Stimulated activated CD8-positive, alpha-beta memory T cell treated with anti-CD3 and anti-CD28 coated beads, Interleukin-7, amount 100 ng/mL, for 4 hours (primary cell): ENCODE results near the gene NEB.
"Not testable (repeated sequence)": the region's sequence is repeated elsewhere in the genome, so short reads cannot be mapped to it uniquely, and the experiment has no call there.

Experiments used
- DNase-seq, 2 donors: peaks; one replicate each; pipeline ENCODE4 v3.0.0-alpha.2; 2020; ENCODE audit warnings: low read depth in 2 of 2

Gene NEB

DNA sequence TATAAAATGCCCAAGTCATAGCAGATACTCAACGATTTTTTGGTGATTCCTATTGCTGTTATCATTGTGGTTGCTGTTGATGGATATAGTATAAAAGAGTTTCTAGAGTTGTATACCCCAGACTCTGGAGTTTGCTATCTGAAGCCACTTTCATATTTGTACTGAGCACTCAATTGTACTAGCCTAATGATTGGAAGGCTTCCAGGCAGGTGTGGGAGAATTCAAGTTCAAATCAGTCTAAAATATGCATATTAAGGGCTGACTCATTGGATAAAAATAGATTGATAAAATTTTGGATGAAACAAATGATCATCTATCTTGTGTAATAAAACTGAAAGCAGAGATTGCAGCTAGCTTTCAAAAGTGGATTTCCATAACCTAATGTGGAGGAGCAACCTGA lies 122.9 kb downstream of the NEB start:
- no peak for DNase-seq

DNA sequence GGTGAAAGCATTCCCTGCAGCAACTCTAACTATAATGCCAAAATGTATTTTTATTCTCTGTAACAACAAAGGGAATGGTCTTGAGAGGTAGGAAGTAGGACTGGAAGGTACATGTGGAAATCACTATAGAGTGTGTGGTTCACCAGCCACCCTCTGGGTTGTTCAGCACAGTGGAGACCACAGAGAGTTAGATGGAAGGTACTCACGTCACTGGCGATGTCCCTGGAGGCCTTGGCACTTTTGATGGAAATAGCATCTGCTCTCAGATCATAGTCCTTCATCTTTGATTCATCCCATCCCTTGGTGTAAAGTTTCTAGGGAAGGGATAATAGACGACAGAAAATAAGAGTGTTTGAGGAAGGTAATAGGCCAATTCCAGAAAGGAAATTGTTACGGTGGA lies 124.0 kb downstream of the NEB start:
- no peak for DNase-seq

DNA sequence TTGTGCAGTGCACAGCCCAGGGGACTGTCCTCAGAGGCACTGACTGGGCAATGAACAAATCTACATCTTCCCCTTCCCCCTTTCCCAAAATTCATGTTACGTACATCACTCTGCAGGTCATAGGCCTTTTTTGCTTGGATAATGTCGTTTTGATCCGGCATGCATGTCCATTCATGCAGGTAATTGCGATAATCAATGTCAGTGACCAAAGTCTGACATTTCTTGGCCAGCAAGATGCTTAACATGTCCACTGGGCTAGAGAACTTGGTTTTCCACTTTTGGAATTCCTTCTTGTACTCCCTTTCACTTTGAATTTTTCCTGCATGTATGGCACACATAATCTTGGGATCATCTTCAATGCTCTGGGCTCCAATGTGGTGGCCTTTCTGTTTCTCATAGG lies 124.6 kb downstream of the NEB start:
- DNase-seq: no peak

DNA sequence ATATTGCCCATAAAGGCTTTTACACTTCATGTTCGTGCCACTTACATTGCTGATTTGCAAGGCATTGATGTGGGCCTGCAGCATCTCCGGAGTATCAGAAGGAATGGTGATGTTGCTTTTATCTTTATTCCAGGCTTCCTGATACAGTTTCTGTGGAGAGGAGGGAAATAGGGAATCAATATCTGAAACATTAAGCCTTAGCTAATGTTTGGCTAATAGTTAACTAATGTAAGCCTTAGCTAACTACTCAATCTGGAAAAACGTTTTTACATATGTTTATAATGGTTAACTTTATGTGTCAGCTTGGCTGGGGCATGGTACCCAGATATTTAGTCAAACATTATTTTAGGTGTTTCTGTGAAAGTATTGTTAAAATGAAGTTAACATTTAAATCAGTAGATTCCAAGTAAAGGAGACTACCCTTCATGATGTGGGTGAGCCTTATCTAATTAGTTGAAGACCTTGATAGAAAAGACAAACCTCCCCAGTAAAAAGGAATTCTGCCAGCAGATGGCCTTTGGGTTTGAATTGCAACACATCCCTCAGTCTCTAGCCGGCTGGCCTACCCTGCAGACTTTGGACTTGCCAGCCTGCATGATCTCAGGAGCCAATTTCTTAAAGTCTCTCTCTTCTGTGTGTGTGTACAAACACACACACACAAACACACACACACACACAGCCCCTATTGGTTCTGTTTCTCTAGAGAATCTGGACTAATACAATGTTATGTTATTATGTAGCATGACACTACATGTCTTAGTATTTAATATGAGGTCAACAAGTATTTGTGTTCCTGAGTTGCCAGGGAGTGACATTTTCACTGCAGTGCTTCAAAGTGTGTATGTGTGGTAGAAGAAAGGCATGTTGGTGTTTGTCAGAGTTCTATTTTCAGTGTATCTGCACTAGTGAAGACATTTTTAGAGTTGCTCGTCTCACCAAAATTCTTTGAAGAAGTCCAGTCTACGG lies 126.5 kb downstream of the NEB start:
- DNase-seq: not testable (repeated sequence)

DNA sequence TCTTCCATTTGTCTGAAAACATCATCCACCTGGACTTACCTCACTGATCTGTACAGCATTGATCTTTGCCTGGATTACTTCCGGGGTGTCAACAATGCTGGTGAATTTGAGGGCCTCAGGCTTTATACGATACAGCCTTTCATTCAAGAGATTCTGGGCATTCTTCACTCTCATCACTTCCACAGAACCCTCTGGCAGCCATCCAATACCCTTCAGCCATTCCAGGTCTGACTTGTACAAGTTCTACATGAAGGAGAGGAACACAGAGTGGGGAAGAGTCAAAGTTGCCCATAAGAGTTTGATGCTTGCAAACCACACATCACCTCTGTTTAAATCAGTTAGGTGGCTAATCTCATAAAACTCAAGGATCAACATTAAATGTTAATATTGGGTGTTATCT lies 130.7 kb downstream of the NEB start:
- not testable (repeated sequence) for DNase-seq

DNA sequence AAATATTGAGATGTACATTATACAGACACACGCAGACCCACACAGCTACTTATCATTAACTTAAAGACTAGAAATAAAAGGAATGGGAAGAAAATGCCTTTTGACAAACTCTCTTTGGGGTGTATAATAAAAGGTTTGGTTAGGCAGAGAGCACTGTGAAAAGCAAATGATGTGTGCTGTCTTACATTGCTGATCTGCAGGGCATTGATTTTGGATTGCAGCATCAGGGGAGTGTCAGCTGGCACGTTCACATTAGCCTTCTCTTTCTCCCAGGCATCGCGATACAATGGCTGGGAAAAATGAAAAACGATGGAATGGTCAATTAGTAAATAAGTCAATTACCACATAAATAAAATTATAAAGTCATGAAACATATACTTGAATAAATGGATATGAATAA lies 131.9 kb downstream of the NEB start:
- DNase-seq: not testable (repeated sequence)

DNA sequence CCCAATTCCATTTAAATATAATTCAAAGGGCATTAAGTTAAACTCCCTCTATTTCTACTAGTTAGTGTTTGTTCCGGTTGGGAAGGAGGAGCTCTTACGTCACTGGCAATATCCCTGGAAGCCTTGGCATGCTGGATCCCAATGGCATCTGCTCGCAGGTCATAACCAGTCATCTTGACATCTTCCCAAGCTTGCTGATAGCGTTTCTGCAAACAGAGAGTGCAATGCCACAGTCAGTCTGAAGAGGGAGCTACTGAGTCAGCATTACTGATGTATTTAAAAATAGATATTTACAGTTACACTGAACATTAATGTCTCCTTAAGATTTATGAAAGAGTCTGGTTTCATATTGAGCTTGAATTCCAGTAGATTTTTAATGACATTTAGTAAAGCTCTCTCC lies 132.5 kb downstream of the NEB start:
- not testable (repeated sequence) for DNase-seq

DNA sequence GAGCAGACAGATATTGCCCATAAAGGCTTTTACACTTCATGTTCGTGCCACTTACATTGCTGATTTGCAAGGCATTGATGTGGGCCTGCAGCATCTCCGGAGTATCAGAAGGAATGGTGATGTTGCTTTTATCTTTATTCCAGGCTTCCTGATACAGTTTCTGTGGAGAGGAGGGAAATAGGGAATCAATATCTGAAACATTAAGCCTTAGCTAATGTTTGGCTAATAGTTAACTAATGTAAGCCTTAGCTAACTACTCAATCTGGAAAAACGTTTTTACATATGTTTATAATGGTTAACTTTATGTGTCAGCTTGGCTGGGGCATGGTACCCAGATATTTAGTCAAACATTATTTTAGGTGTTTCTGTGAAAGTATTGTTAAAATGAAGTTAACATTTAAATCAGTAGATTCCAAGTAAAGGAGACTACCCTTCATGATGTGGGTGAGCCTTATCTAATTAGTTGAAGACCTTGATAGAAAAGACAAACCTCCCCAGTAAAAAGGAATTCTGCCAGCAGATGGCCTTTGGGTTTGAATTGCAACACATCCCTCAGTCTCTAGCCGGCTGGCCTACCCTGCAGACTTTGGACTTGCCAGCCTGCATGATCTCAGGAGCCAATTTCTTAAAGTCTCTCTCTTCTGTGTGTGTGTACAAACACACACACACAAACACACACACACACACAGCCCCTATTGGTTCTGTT lies 137.2 kb downstream of the NEB start:
- not testable (repeated sequence) for DNase-seq

DNA sequence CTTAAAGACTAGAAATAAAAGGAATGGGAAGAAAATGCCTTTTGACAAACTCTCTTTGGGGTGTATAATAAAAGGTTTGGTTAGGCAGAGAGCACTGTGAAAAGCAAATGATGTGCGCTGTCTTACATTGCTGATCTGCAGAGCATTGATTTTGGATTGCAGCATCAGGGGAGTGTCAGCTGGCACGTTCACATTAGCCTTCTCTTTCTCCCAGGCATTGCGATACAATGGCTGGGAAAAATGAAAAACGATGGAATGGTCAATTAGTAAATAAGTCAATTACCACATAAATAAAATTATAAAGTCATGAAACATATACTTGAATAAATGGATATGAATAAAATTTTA lies 142.4 kb downstream of the NEB start:
- not testable (repeated sequence) for DNase-seq

DNA sequence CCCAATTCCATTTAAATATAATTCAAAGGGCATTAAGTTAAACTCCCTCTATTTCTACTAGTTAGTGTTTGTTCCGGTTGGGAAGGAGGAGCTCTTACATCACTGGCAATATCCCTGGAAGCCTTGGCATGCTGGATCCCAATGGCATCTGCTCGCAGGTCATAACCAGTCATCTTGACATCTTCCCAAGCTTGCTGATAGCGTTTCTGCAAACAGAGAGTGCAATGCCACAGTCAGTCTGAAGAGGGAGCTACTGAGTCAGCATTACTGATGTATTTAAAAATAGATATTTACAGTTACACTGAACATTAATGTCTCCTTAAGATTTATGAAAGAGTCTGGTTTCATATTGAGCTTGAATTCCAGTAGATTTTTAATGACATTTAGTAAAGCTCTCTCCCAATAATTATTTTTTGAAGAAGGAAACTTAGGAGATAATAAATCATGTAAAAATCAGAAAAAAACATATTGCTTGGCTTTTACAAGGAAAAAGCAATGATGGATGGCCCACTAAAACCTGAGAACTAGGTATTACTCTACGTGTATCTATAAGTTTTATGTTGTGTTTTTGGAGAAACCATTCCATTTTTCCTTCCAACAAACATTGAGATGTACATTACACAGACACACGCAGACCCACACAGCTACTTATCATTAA lies 142.9 kb downstream of the NEB start:
- DNase-seq: not testable (repeated sequence)

DNA sequence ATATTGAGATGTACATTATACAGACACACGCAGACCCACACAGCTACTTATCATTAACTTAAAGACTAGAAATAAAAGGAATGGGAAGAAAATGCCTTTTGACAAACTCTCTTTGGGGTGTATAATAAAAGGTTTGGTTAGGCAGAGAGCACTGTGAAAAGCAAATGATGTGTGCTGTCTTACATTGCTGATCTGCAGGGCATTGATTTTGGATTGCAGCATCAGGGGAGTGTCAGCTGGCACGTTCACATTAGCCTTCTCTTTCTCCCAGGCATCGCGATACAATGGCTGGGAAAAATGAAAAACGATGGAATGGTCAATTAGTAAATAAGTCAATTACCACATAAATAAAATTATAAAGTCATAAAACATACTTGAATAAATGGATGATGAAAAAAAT lies 153.0 kb downstream of the NEB start:
- DNase-seq: not testable (repeated sequence)

DNA sequence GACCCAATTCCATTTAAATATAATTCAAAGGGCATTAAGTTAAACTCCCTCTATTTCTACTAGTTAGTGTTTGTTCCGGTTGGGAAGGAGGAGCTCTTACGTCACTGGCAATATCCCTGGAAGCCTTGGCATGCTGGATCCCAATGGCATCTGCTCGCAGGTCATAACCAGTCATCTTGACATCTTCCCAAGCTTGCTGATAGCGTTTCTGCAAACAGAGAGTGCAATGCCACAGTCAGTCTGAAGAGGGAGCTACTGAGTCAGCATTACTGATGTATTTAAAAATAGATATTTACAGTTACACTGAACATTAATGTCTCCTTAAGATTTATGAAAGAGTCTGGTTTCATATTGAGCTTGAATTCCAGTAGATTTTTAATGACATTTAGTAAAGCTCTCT lies 153.6 kb downstream of the NEB start:
- not testable (repeated sequence) for DNase-seq

DNA sequence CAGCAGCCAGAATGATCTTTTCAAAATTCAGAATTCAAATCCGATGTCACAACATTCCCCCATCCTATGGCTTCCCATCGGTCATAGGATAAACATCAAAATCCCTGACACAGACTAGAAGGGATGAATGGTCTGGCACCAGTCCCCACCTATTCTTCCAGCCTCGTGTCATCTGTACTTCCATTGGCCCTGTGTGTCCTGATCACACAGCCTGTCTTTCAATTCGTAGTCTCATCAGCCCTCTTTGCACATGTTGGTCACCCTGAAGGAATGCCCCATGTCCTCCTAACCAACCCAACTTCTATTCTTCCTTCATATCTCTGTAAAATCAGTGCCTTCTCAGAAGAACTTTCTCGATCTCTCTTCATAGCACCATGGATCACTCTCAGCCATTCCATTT lies 157.2 kb downstream of the NEB start:
- DNase-seq: no peak

DNA sequence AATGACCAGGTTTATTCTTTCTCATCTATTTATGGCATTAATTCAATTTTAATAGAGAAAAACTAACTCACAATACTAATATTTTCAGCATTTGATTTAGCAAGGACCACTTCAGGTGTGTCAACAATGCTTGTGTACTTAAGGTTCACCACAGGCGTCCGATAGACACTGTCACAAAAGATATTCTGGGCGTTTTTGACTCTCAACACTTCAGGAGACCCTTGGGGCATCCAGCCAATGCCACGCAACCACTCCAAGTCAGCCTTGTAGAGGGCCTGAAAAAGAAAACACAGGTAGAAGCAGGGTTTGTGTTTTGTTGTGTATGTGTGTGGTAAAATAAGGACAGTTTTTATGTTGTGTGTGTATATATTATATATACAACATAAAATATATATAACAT lies 158.2 kb downstream of the NEB start:
- DNase-seq: no peak

DNA sequence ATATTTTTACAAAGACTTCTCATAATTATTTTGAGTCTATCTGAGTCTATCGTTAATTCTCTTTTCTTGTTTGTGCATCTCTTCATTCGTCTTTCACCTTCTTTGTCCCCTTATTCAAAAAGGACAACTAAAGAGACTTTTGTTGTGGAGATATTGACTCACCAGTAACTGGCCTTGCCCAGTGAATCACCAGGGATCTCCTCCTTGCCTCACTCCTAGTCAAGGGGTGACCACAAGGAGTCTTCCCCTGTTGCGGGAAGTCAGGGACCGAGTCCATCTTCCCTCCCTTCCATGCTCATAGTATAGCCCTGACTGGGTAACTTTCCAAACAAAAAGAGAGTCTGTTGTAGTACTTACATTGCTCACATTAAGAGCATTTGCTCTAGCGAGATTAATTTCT lies 158.9 kb downstream of the NEB start:
- no peak for DNase-seq

DNA sequence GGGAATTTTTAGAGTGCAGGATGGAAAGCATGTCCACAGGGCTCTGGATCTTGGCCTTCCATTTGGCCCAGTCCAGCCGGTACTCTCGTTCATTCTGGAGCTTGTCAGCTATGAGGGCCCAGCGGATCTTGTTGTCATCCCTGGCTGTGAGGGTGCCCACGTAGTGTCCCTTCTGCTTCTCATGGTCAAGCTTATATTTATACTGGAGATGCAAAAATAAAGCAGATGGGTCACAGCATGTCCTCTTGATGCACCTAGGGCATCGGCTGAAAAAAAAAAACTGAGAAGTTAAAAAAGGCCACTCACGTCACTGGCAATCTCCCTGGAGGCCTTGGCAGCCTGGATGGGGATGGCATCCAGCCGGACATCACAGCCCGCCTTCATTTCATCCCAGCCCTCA lies 164.1 kb downstream of the NEB start:
- DNase-seq: no peak

DNA sequence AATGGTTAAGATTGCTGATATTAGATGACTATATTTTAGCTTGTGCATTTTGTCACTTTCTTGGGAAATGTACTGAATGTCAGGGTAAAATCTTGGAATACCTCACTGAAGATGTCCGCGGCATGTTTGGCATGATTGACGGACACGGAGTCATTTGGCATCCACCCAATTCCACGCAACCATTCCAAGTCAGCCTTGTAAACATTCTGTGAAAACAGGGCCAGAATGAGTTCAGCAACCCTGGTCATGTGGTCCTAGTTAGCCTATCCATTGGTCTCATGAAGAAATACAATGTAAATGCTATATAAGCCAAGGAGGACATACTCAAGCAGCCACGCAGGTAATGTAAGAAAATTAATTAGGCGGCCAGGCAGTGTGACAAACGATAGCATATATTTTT lies 165.1 kb downstream of the NEB start:
- no peak for DNase-seq

DNA sequence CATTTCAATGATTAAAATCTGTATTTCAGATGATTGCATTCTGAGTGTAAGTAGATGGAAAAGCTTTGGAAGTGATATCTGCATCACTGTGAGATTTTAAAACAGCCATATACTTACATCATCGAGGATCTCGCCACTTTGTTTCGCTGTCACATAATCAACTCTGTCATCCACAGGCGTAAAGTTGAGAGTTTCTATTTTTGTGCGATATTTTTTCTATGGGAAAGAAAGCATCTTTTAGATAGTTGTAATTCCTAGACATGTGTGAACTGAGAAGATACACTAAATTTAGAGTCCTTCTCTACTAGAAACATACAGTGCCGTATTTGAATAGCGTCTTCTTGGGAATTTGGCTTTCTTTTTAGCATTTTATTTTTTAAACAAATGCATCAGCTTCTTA lies 165.8 kb downstream of the NEB start:
- DNase-seq: no peak

DNA sequence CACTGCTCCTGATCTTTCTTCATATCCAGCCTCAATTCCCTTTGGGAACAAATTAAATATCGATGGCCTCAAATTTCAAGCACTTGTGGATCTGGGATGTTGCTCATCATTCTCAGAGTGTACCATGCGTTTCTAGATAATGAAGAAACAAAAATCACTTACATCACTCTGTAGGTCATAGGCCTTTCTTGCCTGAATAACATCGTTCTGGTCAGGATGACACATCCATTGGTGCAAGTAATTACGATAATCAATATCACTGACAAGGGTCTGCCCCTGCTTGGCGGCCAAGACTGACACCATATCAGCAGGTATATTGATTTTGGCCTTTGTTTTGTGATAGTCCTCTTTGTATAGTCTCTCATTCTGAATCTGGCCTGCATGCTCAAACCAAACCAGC lies 167.3 kb downstream of the NEB start:
- no peak for DNase-seq

DNA sequence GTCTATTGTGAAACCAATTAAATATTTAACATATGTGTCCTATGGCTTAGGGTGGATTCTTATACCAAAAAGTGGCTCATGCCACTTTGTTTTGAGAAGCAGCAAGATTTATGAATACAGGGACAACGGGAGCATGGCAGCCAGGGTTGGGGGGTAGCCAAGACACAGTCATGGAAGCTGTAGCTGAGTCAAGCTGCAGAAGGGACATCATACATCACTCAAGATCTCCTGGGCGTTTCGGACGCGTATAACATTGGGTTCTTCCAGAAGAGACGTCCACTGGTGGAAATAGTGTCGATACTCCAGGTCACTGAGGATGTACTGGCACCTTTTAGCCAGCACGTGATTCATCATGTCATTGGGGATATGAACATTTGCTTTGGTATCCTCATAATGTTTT lies 171.9 kb downstream of the NEB start:
- no peak for DNase-seq

DNA sequence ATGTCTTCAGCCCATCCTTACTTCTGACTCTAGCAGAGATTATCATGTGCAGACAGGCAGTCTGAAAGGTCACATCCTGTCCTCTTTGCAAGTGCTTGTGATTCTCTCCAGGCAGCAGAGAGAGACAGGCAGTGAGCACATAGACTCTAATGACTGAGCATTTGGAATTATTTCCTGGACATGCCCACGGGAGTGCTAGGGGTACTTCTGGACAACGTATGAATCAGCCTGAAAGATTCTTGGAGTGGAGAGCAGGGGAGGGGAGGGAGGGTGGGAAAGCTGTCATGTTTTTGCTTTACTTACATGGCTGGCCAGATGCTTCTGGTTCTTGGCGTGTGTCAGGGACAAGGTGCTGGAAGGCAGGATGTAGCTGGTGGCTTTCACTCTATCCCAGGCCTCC lies 174.0 kb downstream of the NEB start:
- no peak for DNase-seq

DNA sequence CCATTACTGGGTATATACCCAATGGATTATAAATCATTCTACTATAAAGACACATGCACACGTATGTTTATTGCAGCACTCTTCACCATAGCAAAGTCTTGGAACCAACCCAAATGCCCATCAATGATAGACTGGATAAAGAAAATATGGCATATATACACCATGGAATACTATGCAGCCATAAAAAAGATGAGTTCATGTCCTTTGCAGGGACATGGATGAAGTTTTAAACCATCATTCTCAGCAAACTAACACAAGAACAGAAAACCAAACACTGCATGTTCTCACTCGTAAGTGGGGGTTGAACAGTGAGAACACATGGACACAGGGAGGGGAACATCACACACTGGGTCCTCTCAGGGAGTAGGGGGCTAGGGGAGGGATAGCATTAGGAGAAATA lies 174.8 kb downstream of the NEB start:
- DNase-seq: not testable (repeated sequence)

DNA sequence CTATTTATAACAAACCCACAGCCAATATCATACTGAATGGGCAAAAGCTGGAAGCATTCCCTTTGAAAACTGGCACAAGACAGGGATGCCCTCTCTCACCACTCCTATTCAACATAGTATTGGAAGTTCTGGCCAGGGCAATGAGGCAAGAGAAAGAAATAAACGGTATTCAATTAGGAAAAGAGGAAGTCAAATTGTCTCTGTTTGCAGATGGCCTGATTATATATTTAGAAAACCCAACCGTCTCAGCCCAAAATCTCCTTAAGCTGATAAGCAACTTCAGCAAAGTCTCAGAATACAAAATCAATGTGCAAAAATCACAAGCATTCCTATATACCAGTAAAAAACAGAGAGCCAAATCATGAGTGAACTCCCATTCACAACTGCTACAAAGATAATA lies 176.4 kb downstream of the NEB start:
- not testable (repeated sequence) for DNase-seq
